IMR-90 (cell line): Measurements from ENCODE around the gene FMO1. TPM values are rescaled to one million over a fixed set of nuclear protein-coding genes. Genes with fewer than 3 reads are reported as not detected.

Source experiments
- ATAC-seq: fragments of 200-7000 bp; cut with Tn5 transposase; 2 replicates; pipeline ENCODE4 v1.9.1; 2020; ENCODE audit warnings: low read depth, mild to moderate bottlenecking, moderate library complexity
- BruUV-seq: library from RNA; stranded (reverse); fragments of 400-500 nt; replicated peaks from 2 replicates; lab custom pipeline; 2021; lab: Mats Ljungman, UMichigan
- CTCF ChIA-PET: fragments of 300-600 bp; formaldehyde crosslinking; extraction: SDS; loops from one replicate; lab custom pipeline; 2021; ENCODE audit warnings: antibody characterized with exemption; lab: Yijun Ruan, JAX
- POLR2A ChIA-PET: fragments of 300-600 bp; sonication (Branson Sonifier 250); formaldehyde crosslinking; loops from one replicate; lab custom pipeline; 2022; ENCODE audit warnings: antibody characterized with exemption; ENCODE audit not compliant: unreplicated experiment; lab: Charles Lee
- DNase-seq: peaks from one replicate; pipeline ENCODE4 v3.0.0; 2013
- H2AFZ ChIP-seq: replicated peaks from 2 replicates; pipeline ENCODE3; 2013; ENCODE audit warnings: low read length, mild to moderate bottlenecking; ENCODE audit not compliant: poor library complexity
- H2AK5ac ChIP-seq: 2 replicates; pipeline ENCODE4 v1.6.1; 2013; ENCODE audit warnings: low read depth, low read length, inconsistent platforms
- H2AK9ac ChIP-seq: replicated peaks from 2 replicates; pipeline ENCODE3; 2013; ENCODE audit warnings: mild to moderate bottlenecking, low read depth, low read length, moderate library complexity; ENCODE audit not compliant: poor library complexity
- H2BK120ac ChIP-seq: 2 replicates; pipeline ENCODE4 v1.6.1; 2013; ENCODE audit warnings: low read depth, low read length, inconsistent platforms
- H2BK15ac ChIP-seq: 3 replicates; pipeline ENCODE4 v1.6.1; 2013; ENCODE audit warnings: low read depth, low read length, inconsistent platforms
- H2BK20ac ChIP-seq: 2 replicates; pipeline ENCODE4 v1.6.1; 2013; ENCODE audit warnings: low read depth, mild to moderate bottlenecking, inconsistent platforms, low read length, moderate library complexity
- H2BK5ac ChIP-seq: 2 replicates; pipeline ENCODE4 v1.6.1; 2013; ENCODE audit warnings: mild to moderate bottlenecking, low read depth, low read length, inconsistent platforms; ENCODE audit not compliant: poor library complexity, severe bottlenecking
- H3K14ac ChIP-seq: replicated peaks from 2 replicates; pipeline ENCODE4 v1.6.1; 2013; ENCODE audit warnings: low read depth, low read length, inconsistent platforms
- H3K18ac ChIP-seq: 2 replicates; pipeline ENCODE4 v1.6.1; 2013; ENCODE audit warnings: low read depth, low read length, control low read depth
- H3K23ac ChIP-seq: 2 replicates; pipeline ENCODE4 v1.6.1; 2013; ENCODE audit warnings: low read depth, low read length, inconsistent platforms
- H3K27ac ChIP-seq: 2 replicates; pipeline ENCODE4 v1.5.1; 2013; ENCODE audit warnings: mild to moderate bottlenecking, control low read depth, low read length; ENCODE audit not compliant: insufficient read depth
- H3K27me3 ChIP-seq: 2 replicates; pipeline ENCODE4 v1.6.1; 2013; ENCODE audit warnings: low read length; ENCODE audit not compliant: control insufficient read depth, insufficient read depth
- H3K36me3 ChIP-seq: 2 replicates; pipeline ENCODE4 v1.6.1; 2013; ENCODE audit warnings: low read length, mixed read lengths; ENCODE audit not compliant: control insufficient read depth, insufficient read depth
- H3K4ac ChIP-seq: 2 replicates; pipeline ENCODE4 v1.6.1; 2013; ENCODE audit warnings: low read depth, low read length, inconsistent platforms
- H3K4me1 ChIP-seq: 2 replicates; pipeline ENCODE4 v1.6.1; 2013; ENCODE audit warnings: low read length, mixed read lengths; ENCODE audit not compliant: control insufficient read depth, insufficient read depth
- H3K4me2 ChIP-seq: 2 replicates; pipeline ENCODE4 v1.6.1; 2013; ENCODE audit warnings: low read depth, mild to moderate bottlenecking, control low read depth, low read length, moderate library complexity
- H3K4me3 ChIP-seq: 2 replicates; pipeline ENCODE4 v1.5.1; 2013; ENCODE audit warnings: low read depth, mild to moderate bottlenecking, control low read depth, low read length, moderate library complexity; ENCODE audit not compliant: insufficient read depth
- H3K56ac ChIP-seq: 2 replicates; pipeline ENCODE4 v1.6.1; 2013; ENCODE audit warnings: low read length, inconsistent platforms; ENCODE audit not compliant: insufficient read depth; ENCODE audit errors: extremely low read depth
- H3K79me1 ChIP-seq, 2 experiments: 2 replicates each; pipeline ENCODE4 v1.6.1; 2013; ENCODE audit warnings: low read length in 2 of 2, inconsistent platforms in 1 of 2, low read depth in 1 of 2
- H3K9ac ChIP-seq: 2 replicates; pipeline ENCODE4 v1.6.1; 2013; ENCODE audit warnings: low read depth, low read length, control low read depth
- H3K9me1 ChIP-seq: 2 replicates; pipeline ENCODE4 v1.6.1; 2013; ENCODE audit warnings: low read length, inconsistent platforms; ENCODE audit not compliant: insufficient read depth
- H3K9me3 ChIP-seq: 2 replicates; pipeline ENCODE4 v1.6.1; 2013; ENCODE audit warnings: low read length; ENCODE audit not compliant: control insufficient read depth, insufficient read depth
- H4K20me1 ChIP-seq: 2 replicates; pipeline ENCODE4 v1.6.1; 2013; ENCODE audit warnings: low read length, inconsistent platforms; ENCODE audit not compliant: insufficient read depth
- H4K5ac ChIP-seq: 2 replicates; pipeline ENCODE4 v1.6.1; 2013; ENCODE audit warnings: mild to moderate bottlenecking, low read depth, low read length, control low read depth
- H4K8ac ChIP-seq, 2 experiments: 2 replicates each; pipeline ENCODE4 v1.6.1; 2013; ENCODE audit warnings: low read depth in 2 of 2, low read length in 2 of 2, control low read depth in 1 of 2, inconsistent platforms in 1 of 2
- H4K91ac ChIP-seq: 2 replicates; pipeline ENCODE4 v1.6.1; 2013; ENCODE audit warnings: low read depth, low read length, inconsistent platforms; ENCODE audit not compliant: insufficient read depth
- RAD21 ChIP-seq: IDR thresholded peaks from 2 replicates; pipeline ENCODE4 v1.6.1; 2012; ENCODE audit warnings: low read length, improper control_type of control experiment
- WGBS, 2 experiments: methylation state at CpG; one replicate each; pipeline versions ENCODE4 v1.1.5 to v1.1.7; 2013; ENCODE audit warnings: missing lambda C conversion rate in 2 of 2; ENCODE audit not compliant: insufficient read length in 1 of 2; ENCODE audit errors: extremely low coverage in 2 of 2; 5-methylcytosine and 5-hydroxymethylcytosine counted together
- dilution Hi-C: fragments of 300-500 bp; cut with HindIII; formaldehyde crosslinking; loops from one replicate; pipeline ENCODE4 v1.14.3; 2018; ENCODE audit warnings: low sequenced_read_pairs; ENCODE audit not compliant: unreplicated experiment
- in situ Hi-C: fragments of 300-500 bp; cut with MboI; formaldehyde crosslinking; loops from 3 replicates; pipeline ENCODE4 v1.14.3; 2019; ENCODE audit warnings: low sequenced_read_pairs, inconsistent platforms, mixed read lengths
- intact Hi-C: fragments of 100-400 bp; cut with micrococcal nuclease; formaldehyde crosslinking; loops from 2 replicates; pipeline ENCODE4 v1.10.0; 2022
- polyA plus RNA-seq, 3 experiments: library from polyadenylated mRNA; depleted of rRNA; stranded (reverse); fragments of >200 nt; gene quantifications; 2 replicates each; pipeline ENCODE4 v1.2.3, GENCODE V29; 2012; ENCODE audit warnings: low replicate concordance in 1 of 3
- total RNA-seq: library from RNA; depleted of rRNA; stranded (reverse); fragments of >200 nt; gene quantifications from 2 replicates; pipeline ENCODE4 v1.2.3, GENCODE V29; 2012

Gene FMO1
- total and polyA plus RNA-seq, 2 of the 4 experiments (the other 2 are of a cell fraction): not detected

DNA sequence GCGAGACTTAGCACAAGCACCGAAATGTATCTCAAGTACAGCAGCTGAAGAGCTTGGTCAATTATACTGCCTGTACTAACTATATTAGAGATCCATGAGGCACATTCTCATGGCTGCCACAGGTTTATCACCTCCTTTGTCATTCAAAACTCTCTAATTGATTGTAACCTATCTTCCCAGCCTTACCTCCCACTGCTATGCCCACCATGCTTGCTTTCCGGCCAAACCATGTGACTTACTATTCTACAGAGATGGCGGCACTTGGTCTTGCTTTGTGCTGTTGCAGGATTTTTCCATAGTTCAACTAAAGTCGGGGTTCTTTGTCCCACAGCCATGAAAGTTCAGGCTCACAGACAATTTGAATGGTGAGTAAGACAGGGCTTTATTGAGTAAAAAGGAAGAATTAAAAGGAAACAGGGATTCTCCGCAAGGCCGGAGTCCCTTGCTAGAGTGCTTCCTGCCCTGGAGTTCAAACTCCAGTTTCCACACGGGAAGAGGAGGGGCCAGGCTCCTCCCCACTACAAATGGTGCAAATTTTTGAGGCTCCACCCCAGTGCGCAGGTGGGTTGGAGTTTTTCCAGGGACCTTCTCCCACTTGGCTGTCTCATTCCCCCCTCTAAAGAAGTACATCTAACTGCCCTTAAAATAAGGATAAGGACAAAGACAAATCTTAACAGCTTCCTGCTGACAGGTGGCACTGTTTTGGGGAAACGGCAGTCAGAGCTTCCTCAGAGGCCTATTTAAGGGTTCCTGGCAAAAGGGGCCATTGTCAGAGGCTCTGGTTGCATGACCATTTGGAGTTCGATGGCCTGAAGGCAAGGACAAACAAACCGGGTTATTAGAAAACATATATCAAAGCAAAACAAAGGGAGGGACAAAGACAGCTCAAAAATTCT lies 34.5 kb upstream of the FMO1 start:
- no peak overlapping the region for H2AK5ac ChIP-seq
- 88% methylated on average over 5 of the region's 12 CpGs; no CpG with 5 or more reads in 1 of the 2 experiments for WGBS, 2 experiments
- no peak overlapping the region for H3K9ac ChIP-seq
- H3K56ac ChIP-seq: no peak overlapping the region
- no peak overlapping the region for H2BK15ac ChIP-seq
- no peak overlapping the region for H3K23ac ChIP-seq
- no peak overlapping the region for H3K27ac ChIP-seq
- no peak overlapping the region; the same call in 1 of the 2 replicates for H3K14ac ChIP-seq
- ATAC-seq: no peak
- H4K5ac ChIP-seq: peak overlapping the region; percentile 72
- DNase-seq: no peak
- H3K4me2 ChIP-seq: no peak overlapping the region
- no peaks in the 10 kb centered on the region for H3K27me3 ChIP-seq
- H2BK120ac ChIP-seq: no peak overlapping the region
- TF ChIP-seq RAD21: no peak
- H3K36me3 ChIP-seq: no peaks in the 10 kb centered on the region
- intact Hi-C loops (no loop called here), in situ Hi-C loops (no loop called here), dilution Hi-C loops (no loop called here)
- peaks cover 4% of the 10 kb centered on the region for H3K4me1 ChIP-seq
- ChIA-PET POLR2A (no interaction called here), CTCF (interaction anchor here (0.6 kb wide), 1 partner anchor 173 kb away, joined by 4 read pairs; no protein-coding TSS in a partner anchor)
- H4K91ac ChIP-seq: no peak overlapping the region
- BruUV-seq: no TSS peak
- no peak overlapping the region for H3K4ac ChIP-seq
- H3K9me1 ChIP-seq: no peaks in the 10 kb centered on the region
- H2AFZ ChIP-seq: no peak overlapping the region
- H2AK9ac ChIP-seq: no peak overlapping the region
- H3K79me1 ChIP-seq: no peaks in the 10 kb centered on the region
- H3K4me3 ChIP-seq: no peak overlapping the region
- H2BK20ac ChIP-seq: no peak overlapping the region
- H2BK5ac ChIP-seq: no peak overlapping the region
- no peak overlapping the region for H4K8ac ChIP-seq
- H3K9me3 ChIP-seq: no peaks in the 10 kb centered on the region; the same call in 1 of the 2 replicates
- H3K18ac ChIP-seq: peak overlapping the region; percentile 64
- H4K20me1 ChIP-seq: no peaks in the 10 kb centered on the region
